WTC11 (cell line): ENCODE data around the gene PIEZO1. TPM values are rescaled to one million over a fixed set of nuclear protein-coding genes. Genes with fewer than 3 reads are reported as not detected.

ENCODE experiments used
- ARID4B ChIP-seq: sonication (generic); formaldehyde crosslinking; IDR thresholded peaks from 2 replicates; pipeline ENCODE4 v1.8.0; 2023; ENCODE audit warnings: missing genetic modification reagents, mild to moderate bottlenecking, borderline replicate concordance
- FOXK1 ChIP-seq: sonication (generic); formaldehyde crosslinking; IDR thresholded peaks from 2 replicates; pipeline ENCODE4 v1.8.0; 2022; ENCODE audit warnings: mild to moderate bottlenecking, moderate library complexity, missing genetic modification reagents
- JUN ChIP-seq: sonication (generic); formaldehyde crosslinking; IDR thresholded peaks from 2 replicates; pipeline ENCODE4 v1.8.0; 2023; ENCODE audit warnings: mild to moderate bottlenecking, missing genetic modification reagents
- MXD4 ChIP-seq: fragments of 250-450 bp; sonication (Bioruptor Pico); IDR thresholded peaks from 2 replicates; pipeline ENCODE4 v1.8.0; 2021; ENCODE audit warnings: mild to moderate bottlenecking, moderate library complexity, borderline replicate concordance
- OVOL2 ChIP-seq: fragments of 250-450 bp; sonication (Bioruptor Pico); IDR thresholded peaks from 2 replicates; pipeline ENCODE4 v1.9.0; 2021; ENCODE audit warnings: mild to moderate bottlenecking, borderline replicate concordance
- PRDM15 ChIP-seq: sonication (generic); formaldehyde crosslinking; IDR thresholded peaks from 2 replicates; pipeline ENCODE4 v1.8.0; 2022; ENCODE audit warnings: missing genetic modification reagents
- PRRX2 ChIP-seq: fragments of 250-450 bp; sonication (Bioruptor Pico); IDR thresholded peaks from 2 replicates; pipeline ENCODE4 v1.8.0; 2021; ENCODE audit warnings: mild to moderate bottlenecking
- ZNF232 ChIP-seq: sonication (generic); formaldehyde crosslinking; IDR thresholded peaks from 2 replicates; pipeline ENCODE4 v1.8.0; 2022; ENCODE audit warnings: mild to moderate bottlenecking, missing genetic modification reagents
- ZNF281 ChIP-seq: sonication (generic); formaldehyde crosslinking; IDR thresholded peaks from 2 replicates; pipeline ENCODE4 v1.8.0; 2023; ENCODE audit warnings: mild to moderate bottlenecking, missing genetic modification reagents
- ZNF396 ChIP-seq: fragments of 250-450 bp; sonication (Bioruptor Pico); IDR thresholded peaks from 2 replicates; pipeline ENCODE4 v1.8.0; 2021; ENCODE audit warnings: mild to moderate bottlenecking, moderate library complexity, borderline replicate concordance
- ZNF425 ChIP-seq: fragments of 250-450 bp; sonication (Bioruptor Pico); conservative IDR thresholded peaks from 2 replicates; pipeline ENCODE4 v1.9.0; 2021; ENCODE audit warnings: mild to moderate bottlenecking
- ZSCAN18 ChIP-seq: fragments of 250-450 bp; sonication (Bioruptor Pico); IDR thresholded peaks from 2 replicates; pipeline ENCODE4 v2.1.2; 2022; ENCODE audit warnings: mild to moderate bottlenecking, moderate library complexity
- total RNA-seq: library from RNA; stranded (reverse); gene quantifications from 3 replicates; pipeline ENCODE4 v1.2.3, GENCODE V29; 2021
- TF ChIP-seq, protein P1 (sequence below): sonication (generic); formaldehyde crosslinking; IDR thresholded peaks from 2 replicates; pipeline ENCODE4 v1.8.1; 2022; ENCODE audit warnings: missing genetic modification reagents, borderline replicate concordance
- TF ChIP-seq, protein P2 (sequence below): sonication (generic); formaldehyde crosslinking; IDR thresholded peaks from 2 replicates; pipeline ENCODE4 v1.8.0; 2022; ENCODE audit warnings: mild to moderate bottlenecking, missing genetic modification reagents
- TF ChIP-seq, protein P3 (sequence below): sonication (generic); formaldehyde crosslinking; IDR thresholded peaks from 2 replicates; pipeline ENCODE4 v1.8.1; 2022; ENCODE audit warnings: low read depth, missing genetic modification reagents, borderline replicate concordance
- TF ChIP-seq, protein P4 (sequence below): sonication (generic); formaldehyde crosslinking; IDR thresholded peaks from 2 replicates; pipeline ENCODE4 v1.8.0; 2023; ENCODE audit warnings: missing genetic modification reagents

PIEZO1 gene
- total RNA-seq, 1 experiment from 2014 or later, result 71.3 TPM

DNA sequence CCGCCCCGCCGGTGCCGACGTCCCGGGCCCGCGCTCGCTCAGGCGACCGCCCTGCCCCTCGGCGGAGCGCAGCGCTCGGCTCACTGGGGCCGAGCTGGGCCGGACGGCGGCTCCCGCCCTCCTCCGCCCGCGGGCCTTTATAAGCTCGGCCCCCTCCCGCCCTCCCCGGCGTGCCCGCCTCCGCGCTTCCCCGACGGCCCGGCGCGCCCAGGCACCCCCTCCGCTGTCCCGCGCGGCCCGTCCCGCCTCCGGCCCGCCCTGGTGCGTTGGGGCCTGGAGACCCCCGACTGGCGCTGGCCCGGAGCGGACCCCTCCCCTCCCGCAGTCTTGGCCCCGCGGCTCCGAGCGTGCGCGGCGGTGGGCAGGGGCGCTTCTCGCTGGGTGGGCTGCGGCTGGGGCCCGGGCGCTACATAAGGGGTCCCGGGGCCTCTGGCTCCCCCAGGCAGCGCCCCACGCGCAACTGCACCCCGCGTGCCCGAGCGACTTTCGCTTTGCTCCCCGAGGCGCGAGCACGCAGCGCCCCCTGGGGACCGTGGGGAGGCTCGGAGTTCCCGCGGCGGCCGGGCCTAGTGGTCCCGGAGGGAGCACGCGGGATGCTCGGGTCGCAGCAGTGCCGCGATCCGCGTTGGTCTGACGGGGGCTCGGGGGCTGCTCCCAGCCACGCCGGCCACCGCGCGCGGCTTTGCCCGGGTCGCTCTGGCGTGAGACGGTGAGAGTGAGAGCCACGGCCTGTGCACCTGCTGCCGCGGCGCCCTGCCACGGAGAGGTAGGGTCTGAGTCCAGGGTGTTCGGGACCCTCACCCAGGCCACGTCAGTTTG lies at the start of gene PIEZO1 (continued):
- TF ChIP-seq, protein P1, sequence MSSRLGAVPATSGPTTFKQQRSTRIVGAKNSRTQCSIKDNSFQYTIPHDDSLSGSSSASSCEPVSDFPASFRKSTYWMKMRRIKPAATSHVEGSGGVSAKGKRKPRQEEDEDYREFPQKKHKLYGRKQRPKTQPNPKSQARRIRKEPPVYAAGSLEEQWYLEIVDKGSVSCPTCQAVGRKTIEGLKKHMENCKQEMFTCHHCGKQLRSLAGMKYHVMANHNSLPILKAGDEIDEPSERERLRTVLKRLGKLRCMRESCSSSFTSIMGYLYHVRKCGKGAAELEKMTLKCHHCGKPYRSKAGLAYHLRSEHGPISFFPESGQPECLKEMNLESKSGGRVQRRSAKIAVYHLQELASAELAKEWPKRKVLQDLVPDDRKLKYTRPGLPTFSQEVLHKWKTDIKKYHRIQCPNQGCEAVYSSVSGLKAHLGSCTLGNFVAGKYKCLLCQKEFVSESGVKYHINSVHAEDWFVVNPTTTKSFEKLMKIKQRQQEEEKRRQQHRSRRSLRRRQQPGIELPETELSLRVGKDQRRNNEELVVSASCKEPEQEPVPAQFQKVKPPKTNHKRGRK (CRISPR knock-in tag), result no peak
- TF ChIP-seq, protein P2, sequence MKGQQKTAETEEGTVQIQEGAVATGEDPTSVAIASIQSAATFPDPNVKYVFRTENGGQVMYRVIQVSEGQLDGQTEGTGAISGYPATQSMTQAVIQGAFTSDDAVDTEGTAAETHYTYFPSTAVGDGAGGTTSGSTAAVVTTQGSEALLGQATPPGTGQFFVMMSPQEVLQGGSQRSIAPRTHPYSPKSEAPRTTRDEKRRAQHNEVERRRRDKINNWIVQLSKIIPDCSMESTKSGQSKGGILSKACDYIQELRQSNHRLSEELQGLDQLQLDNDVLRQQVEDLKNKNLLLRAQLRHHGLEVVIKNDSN, result no peak
- TF ChIP-seq ZNF281 (no peak), ZNF396 (CRISPR knock-in tag) (no peak), PRRX2 (CRISPR knock-in tag) (0 out of 2 replicates have a peak, but pooled peaks have one; percentile 22), PRDM15 (CRISPR knock-in tag) (no peak), FOXK1 (CRISPR knock-in tag) (no peak), ZSCAN18 (CRISPR knock-in tag) (no peak), ARID4B (CRISPR knock-in tag) (no peak), ZNF232 (CRISPR knock-in tag) (no peak), ZNF425 (CRISPR knock-in tag) (no peak), OVOL2 (CRISPR knock-in tag) (no peak), MXD4 (CRISPR knock-in tag) (no peak), JUN (no peak)
- TF ChIP-seq, protein P3, sequence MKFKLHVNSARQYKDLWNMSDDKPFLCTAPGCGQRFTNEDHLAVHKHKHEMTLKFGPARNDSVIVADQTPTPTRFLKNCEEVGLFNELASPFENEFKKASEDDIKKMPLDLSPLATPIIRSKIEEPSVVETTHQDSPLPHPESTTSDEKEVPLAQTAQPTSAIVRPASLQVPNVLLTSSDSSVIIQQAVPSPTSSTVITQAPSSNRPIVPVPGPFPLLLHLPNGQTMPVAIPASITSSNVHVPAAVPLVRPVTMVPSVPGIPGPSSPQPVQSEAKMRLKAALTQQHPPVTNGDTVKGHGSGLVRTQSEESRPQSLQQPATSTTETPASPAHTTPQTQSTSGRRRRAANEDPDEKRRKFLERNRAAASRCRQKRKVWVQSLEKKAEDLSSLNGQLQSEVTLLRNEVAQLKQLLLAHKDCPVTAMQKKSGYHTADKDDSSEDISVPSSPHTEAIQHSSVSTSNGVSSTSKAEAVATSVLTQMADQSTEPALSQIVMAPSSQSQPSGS (CRISPR knock-in tag), result no peak
- TF ChIP-seq, protein P4, sequence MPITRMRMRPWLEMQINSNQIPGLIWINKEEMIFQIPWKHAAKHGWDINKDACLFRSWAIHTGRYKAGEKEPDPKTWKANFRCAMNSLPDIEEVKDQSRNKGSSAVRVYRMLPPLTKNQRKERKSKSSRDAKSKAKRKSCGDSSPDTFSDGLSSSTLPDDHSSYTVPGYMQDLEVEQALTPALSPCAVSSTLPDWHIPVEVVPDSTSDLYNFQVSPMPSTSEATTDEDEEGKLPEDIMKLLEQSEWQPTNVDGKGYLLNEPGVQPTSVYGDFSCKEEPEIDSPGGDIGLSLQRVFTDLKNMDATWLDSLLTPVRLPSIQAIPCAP (CRISPR knock-in tag), result 0 out of 2 replicates have a peak, but pooled peaks have one; percentile 40
